HepG2 (cell line): ENCODE results near the gene IGF2BP3. TPM values are rescaled to one million over a fixed set of nuclear protein-coding genes. Genes with fewer than 3 reads are reported as not detected.
A peak's percentile ranks its signal among the peaks of the same experiment; 100 is the strongest.

Source experiments
- ARNT2 ChIP-seq: sonication (generic); formaldehyde crosslinking; IDR thresholded peaks from 2 replicates; pipeline ENCODE4 v1.8.0; 2022; ENCODE audit warnings: mild to moderate bottlenecking, low read depth, missing genetic modification reagents, moderate library complexity
- ARNTL ChIP-seq: sonication (generic); formaldehyde crosslinking; IDR thresholded peaks from 2 replicates; pipeline ENCODE4 v1.4.0; 2020; ENCODE audit warnings: mild to moderate bottlenecking, missing genetic modification reagents
- DMAP1 ChIP-seq: IDR thresholded peaks from 2 replicates; pipeline ENCODE4 v1.6.1; 2016
- GATAD2A ChIP-seq: IDR thresholded peaks from 2 replicates; pipeline ENCODE4 v1.6.1; 2016
- HIVEP1 ChIP-seq: sonication (generic); formaldehyde crosslinking; IDR thresholded peaks from 2 replicates; pipeline ENCODE4 v1.4.0; 2020; ENCODE audit warnings: mild to moderate bottlenecking, missing genetic modification reagents
- JUN ChIP-seq: sonication (generic); formaldehyde crosslinking; IDR thresholded peaks from 2 replicates; pipeline ENCODE4 v1.4.0; 2020; ENCODE audit warnings: mild to moderate bottlenecking, missing genetic modification reagents
- MAZ ChIP-seq, 2 experiments: sonication (generic) in 1 of 2; formaldehyde crosslinking in 1 of 2; IDR thresholded peaks; 2 replicates each; pipeline versions ENCODE4 v1.5.0 to v1.6.1; 2012 to 2020; ENCODE audit warnings: low read depth in 2 of 2, mild to moderate bottlenecking in 2 of 2, borderline replicate concordance in 1 of 2, improper control_type of control experiment in 1 of 2, low read length in 1 of 2, missing genetic modification reagents in 1 of 2, moderate library complexity in 1 of 2
- MED13 ChIP-seq: sonication (generic); formaldehyde crosslinking; IDR thresholded peaks from 2 replicates; pipeline ENCODE4 v1.5.0; 2020; ENCODE audit warnings: missing genetic modification reagents
- NR2F2 ChIP-seq: IDR thresholded peaks from 2 replicates; pipeline ENCODE4 v1.6.1; 2012; ENCODE audit warnings: low read depth, inconsistent platforms, borderline replicate concordance
- RXRB ChIP-seq: IDR thresholded peaks from 2 replicates; pipeline ENCODE4 v1.6.1; 2016; ENCODE audit warnings: borderline replicate concordance, missing genetic modification reagents, missing compliant biosample characterization
- SIN3A ChIP-seq: IDR thresholded peaks from 2 replicates; pipeline ENCODE4 v1.6.1; 2011; ENCODE audit warnings: low read depth, mild to moderate bottlenecking, control low read depth, low read length, borderline replicate concordance
- TAF15 ChIP-seq: fragments of 200-400 bp; formaldehyde crosslinking; IDR thresholded peaks from one replicate; pipeline ENCODE4 v1.6.1; 2018; ENCODE audit warnings: mild to moderate bottlenecking, low read depth, low read length; ENCODE audit not compliant: poor library complexity, severe bottlenecking
- TCF7L2 ChIP-seq: IDR thresholded peaks from 2 replicates; pipeline ENCODE4 v1.6.1; 2011; ENCODE audit warnings: mild to moderate bottlenecking, low read depth, low read length, moderate library complexity
- YEATS2 ChIP-seq: sonication (generic); formaldehyde crosslinking; IDR thresholded peaks from 2 replicates; pipeline ENCODE4 v1.4.0; 2020; ENCODE audit warnings: missing genetic modification reagents, borderline replicate concordance
- ZC3H4 ChIP-seq: sonication (generic); formaldehyde crosslinking; IDR thresholded peaks from 2 replicates; pipeline ENCODE4 v1.4.0; 2020; ENCODE audit warnings: missing genetic modification reagents, borderline replicate concordance
- ZNF746 ChIP-seq: sonication (generic); formaldehyde crosslinking; IDR thresholded peaks from 2 replicates; pipeline ENCODE4 v1.8.0; 2022; ENCODE audit warnings: mild to moderate bottlenecking, missing genetic modification reagents
- ZNF839 ChIP-seq: sonication (generic); formaldehyde crosslinking; IDR thresholded peaks from 2 replicates; pipeline ENCODE4 v1.4.0; 2020; ENCODE audit warnings: missing genetic modification reagents, mild to moderate bottlenecking, borderline replicate concordance
- ZSCAN29 ChIP-seq: sonication (generic); formaldehyde crosslinking; conservative IDR thresholded peaks from 2 replicates; pipeline ENCODE4 v1.4.0; 2020; ENCODE audit warnings: mild to moderate bottlenecking, missing genetic modification reagents
- polyA plus RNA-seq, 8 experiments: library from polyadenylated mRNA; depleted of rRNA in 3 of 8; stranded (reverse) in 7 of 8; unstranded in 1 of 8; fragments of >200 nt; fragmentation: Illumina TruSeq in 4 of 8; extraction: Trizol in 4 of 8; gene quantifications; 2 replicates each; pipeline versions ENCODE4 v1.2.1 to v1.2.3, GENCODE V29; 2011 to 2016; ENCODE audit warnings: low read depth in 4 of 8, missing spikeins in 1 of 8, mixed read lengths in 1 of 8; ENCODE audit not compliant: insufficient read depth in 1 of 8
- total RNA-seq, 5 experiments: library from RNA; depleted of rRNA; stranded (reverse); fragments of >200 nt; fragmentation: Illumina TruSeq; extraction: Trizol; gene quantifications; 2 replicates each; pipeline ENCODE4 v1.2.3, GENCODE V29; 2016; ENCODE audit warnings: low read depth in 1 of 5
- TF ChIP-seq, protein P1 (sequence below): sonication (generic); formaldehyde crosslinking; IDR thresholded peaks from 2 replicates; pipeline ENCODE4 v1.4.0; 2020; ENCODE audit warnings: missing genetic modification reagents, mild to moderate bottlenecking, borderline replicate concordance
- TF ChIP-seq, protein P2 (sequence below): sonication (generic); formaldehyde crosslinking; IDR thresholded peaks from 2 replicates; pipeline ENCODE4 v1.4.0; 2020; ENCODE audit warnings: missing genetic modification reagents
- TF ChIP-seq, protein P3 (sequence below): sonication (generic); formaldehyde crosslinking; IDR thresholded peaks from 2 replicates; pipeline ENCODE4 v1.5.0; 2020; ENCODE audit warnings: mild to moderate bottlenecking, missing genetic modification reagents, borderline replicate concordance

Gene IGF2BP3
- total and polyA plus RNA-seq, 2 of the 13 experiments (the other 11 are each of a cell fraction or from before 2014, with no cell fraction given): 37.7 to 39.5 TPM

DNA sequence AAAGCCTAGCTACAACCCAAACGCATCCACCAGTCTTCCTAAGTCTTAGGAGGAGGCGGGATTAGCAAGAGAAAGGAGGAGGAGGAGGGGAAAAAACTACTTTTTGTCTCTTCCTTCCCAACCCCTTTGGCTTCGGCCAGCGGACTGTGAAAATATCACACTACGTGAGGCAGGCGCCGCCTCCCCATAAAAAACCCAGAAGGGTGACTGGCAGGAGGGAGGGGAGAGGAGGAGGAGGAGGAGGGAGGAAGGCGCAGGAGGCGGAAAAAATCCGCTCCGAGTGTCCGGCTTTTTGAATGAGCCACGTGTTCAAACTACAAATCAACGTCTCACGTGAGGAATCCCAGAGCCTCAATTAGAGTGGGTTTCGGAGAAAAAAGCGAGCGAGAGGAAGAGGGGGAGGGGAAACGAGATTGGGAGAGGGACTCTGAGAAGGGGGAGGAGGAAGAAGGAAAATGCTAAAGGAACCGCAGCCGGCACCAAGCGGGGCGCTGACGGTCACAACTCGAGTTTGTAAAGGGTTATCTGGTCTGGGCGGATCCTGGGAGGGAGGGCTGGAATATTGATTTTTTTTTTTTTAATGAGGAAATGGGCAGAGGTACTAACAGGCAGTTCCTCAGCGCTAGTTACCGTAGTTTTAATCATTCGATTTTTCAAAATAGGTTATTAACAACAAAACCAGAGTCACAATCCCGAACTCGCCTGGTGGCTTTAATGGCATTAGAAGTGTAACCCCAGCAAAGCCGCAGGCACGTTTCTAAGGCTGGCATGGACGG lies at the start of gene IGF2BP3 (continued):
- TF ChIP-seq JUN (CRISPR knock-in tag) (0 out of 2 replicates have a peak, but pooled peaks have one; percentile 21), TCF7L2 (no peak), ARNTL (peak; percentile 53), TAF15 (no peak), SIN3A (peak; percentile 51; the same call in 1 of the 2 replicates), MED13 (CRISPR knock-in tag) (no peak), ZNF839 (CRISPR knock-in tag) (no peak), DMAP1 (CRISPR knock-in tag) (peak; percentile 87), GATAD2A (CRISPR knock-in tag) (peak; percentile 47), ZC3H4 (CRISPR knock-in tag) (peak; percentile 61; the same call in 1 of the 2 replicates), NR2F2 (peak; percentile 15; the same call in 1 of the 2 replicates), ZSCAN29 (peak; percentile 97), HIVEP1 (no peak), YEATS2 (CRISPR knock-in tag) (0 out of 2 replicates have a peak, but pooled peaks have one; percentile 26), MAZ (IDR thresholded peaks at IDR 0.05; ENCODE audit: borderline replicate concordance, low read depth, low read length) (peak; percentile 91; the same call in 1 of the 2 replicates), MAZ (CRISPR knock-in tag; IDR thresholded peaks at IDR 0.05; ENCODE audit: low read depth) (peak; percentile 33), ZNF746 (CRISPR knock-in tag) (peak; percentile 83), ARNT2 (CRISPR knock-in tag) (peak; percentile 25; the same call in 1 of the 2 replicates), RXRB (CRISPR knock-in tag) (0 out of 2 replicates have a peak, but pooled peaks have one; percentile 8)
- TF ChIP-seq, protein P1, sequence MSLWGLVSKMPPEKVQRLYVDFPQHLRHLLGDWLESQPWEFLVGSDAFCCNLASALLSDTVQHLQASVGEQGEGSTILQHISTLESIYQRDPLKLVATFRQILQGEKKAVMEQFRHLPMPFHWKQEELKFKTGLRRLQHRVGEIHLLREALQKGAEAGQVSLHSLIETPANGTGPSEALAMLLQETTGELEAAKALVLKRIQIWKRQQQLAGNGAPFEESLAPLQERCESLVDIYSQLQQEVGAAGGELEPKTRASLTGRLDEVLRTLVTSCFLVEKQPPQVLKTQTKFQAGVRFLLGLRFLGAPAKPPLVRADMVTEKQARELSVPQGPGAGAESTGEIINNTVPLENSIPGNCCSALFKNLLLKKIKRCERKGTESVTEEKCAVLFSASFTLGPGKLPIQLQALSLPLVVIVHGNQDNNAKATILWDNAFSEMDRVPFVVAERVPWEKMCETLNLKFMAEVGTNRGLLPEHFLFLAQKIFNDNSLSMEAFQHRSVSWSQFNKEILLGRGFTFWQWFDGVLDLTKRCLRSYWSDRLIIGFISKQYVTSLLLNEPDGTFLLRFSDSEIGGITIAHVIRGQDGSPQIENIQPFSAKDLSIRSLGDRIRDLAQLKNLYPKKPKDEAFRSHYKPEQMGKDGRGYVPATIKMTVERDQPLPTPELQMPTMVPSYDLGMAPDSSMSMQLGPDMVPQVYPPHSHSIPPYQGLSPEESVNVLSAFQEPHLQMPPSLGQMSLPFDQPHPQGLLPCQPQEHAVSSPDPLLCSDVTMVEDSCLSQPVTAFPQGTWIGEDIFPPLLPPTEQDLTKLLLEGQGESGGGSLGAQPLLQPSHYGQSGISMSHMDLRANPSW (CRISPR knock-in tag): 0 out of 2 replicates have a peak, but pooled peaks have one; percentile 37
- TF ChIP-seq, protein P2, sequence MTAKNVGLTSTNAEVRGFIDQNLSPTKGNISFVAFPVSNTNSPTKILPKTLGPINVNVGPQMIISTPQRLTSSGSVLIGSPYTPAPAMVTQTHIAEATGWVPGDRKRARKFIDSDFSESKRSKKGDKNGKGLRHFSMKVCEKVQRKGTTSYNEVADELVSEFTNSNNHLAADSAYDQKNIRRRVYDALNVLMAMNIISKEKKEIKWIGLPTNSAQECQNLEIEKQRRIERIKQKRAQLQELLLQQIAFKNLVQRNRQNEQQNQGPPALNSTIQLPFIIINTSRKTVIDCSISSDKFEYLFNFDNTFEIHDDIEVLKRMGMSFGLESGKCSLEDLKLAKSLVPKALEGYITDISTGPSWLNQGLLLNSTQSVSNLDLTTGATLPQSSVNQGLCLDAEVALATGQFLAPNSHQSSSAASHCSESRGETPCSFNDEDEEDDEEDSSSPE: peak; percentile 55; the same call in 1 of the 2 replicates
- TF ChIP-seq, protein P3, sequence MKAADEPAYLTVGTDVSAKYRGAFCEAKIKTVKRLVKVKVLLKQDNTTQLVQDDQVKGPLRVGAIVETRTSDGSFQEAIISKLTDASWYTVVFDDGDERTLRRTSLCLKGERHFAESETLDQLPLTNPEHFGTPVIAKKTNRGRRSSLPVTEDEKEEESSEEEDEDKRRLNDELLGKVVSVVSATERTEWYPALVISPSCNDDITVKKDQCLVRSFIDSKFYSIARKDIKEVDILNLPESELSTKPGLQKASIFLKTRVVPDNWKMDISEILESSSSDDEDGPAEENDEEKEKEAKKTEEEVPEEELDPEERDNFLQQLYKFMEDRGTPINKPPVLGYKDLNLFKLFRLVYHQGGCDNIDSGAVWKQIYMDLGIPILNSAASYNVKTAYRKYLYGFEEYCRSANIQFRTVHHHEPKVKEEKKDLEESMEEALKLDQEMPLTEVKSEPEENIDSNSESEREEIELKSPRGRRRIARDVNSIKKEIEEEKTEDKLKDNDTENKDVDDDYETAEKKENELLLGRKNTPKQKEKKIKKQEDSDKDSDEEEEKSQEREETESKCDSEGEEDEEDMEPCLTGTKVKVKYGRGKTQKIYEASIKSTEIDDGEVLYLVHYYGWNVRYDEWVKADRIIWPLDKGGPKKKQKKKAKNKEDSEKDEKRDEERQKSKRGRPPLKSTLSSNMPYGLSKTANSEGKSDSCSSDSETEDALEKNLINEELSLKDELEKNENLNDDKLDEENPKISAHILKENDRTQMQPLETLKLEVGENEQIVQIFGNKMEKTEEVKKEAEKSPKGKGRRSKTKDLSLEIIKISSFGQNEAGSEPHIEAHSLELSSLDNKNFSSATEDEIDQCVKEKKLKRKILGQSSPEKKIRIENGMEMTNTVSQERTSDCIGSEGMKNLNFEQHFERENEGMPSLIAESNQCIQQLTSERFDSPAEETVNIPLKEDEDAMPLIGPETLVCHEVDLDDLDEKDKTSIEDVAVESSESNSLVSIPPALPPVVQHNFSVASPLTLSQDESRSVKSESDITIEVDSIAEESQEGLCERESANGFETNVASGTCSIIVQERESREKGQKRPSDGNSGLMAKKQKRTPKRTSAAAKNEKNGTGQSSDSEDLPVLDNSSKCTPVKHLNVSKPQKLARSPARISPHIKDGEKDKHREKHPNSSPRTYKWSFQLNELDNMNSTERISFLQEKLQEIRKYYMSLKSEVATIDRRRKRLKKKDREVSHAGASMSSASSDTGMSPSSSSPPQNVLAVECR (CRISPR knock-in tag): peak; percentile 63; the same call in 1 of the 2 replicates
